GM08714 (cell line): ENCODE results near the gene ARHGAP24.
"Not testable (repeated sequence)": the region's sequence is repeated elsewhere in the genome, so short reads cannot be mapped to it uniquely, and the experiment has no call there.

Experiments used
- H3K4me3 ChIP-seq: fragments of 200-500 bp; sonication (Bioruptor generic); 2 replicates; pipeline ENCODE4 v1.5.1; 2014; ENCODE audit warnings: mild to moderate bottlenecking, low read length, inconsistent platforms
- ZNF274 ChIP-seq: IDR thresholded peaks from 2 replicates; pipeline ENCODE4 v1.6.1; 2012; ENCODE audit warnings: mild to moderate bottlenecking, low read depth, low read length

Gene ARHGAP24

DNA sequence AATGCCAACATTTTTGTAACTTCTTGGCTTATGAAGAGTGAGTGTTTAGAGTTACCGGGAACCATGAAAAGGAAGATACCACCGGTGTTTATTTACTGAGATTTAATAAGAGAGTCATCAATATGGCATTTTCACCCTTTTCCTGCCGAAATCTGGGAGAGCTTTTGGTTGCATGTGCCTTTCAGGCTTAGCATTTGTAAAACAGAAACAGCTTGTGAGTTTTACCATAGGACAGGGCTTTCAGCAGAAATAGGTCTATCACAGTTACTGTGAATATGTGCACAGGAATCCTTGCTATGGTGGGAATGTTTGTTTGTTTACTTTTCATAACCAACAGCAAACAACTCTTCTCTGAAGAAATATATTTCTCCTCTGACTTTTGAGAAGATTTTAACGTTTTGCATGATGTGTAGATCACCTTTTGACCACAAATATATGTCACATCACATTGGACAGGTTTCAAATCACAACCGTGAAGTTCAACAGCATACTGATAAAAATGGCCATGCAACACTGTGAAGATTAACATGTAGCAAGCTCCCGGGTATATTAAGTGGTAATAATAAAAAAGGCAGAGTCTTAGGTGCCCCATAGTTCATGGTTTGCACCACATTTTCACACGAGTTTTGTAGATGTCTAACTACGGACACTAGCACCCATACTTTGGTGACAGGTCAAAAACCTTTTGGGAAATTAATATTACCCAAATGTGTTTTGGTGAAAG is 21.3 kb downstream of the ARHGAP24 start:
- TF ChIP-seq ZNF274, result no peak

DNA sequence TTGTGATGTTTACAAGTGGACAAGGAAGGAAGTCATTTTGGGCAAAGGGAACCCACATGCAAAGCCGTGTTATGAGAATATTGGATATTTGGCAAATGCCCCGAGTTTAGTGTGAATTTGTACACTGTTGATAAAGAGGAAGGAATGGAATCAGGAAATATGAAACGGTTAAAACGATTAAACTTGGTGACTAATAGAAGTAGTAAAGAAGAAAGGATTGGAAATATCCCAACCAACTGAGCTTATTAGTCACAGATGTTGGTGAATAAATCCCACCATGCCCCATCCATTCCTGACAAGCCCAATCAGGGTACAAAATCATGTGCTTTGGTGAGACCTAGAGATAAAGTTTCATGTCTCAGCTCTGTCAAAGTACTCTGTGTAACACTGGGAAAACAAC is 22.0 kb downstream of the ARHGAP24 start:
- no peak overlapping the region for H3K4me3 ChIP-seq
- TF ChIP-seq ZNF274, result no peak

More for the DNA sequence above, 21.3 kb downstream of the ARHGAP24 start:
- no peak overlapping the region for H3K4me3 ChIP-seq

DNA sequence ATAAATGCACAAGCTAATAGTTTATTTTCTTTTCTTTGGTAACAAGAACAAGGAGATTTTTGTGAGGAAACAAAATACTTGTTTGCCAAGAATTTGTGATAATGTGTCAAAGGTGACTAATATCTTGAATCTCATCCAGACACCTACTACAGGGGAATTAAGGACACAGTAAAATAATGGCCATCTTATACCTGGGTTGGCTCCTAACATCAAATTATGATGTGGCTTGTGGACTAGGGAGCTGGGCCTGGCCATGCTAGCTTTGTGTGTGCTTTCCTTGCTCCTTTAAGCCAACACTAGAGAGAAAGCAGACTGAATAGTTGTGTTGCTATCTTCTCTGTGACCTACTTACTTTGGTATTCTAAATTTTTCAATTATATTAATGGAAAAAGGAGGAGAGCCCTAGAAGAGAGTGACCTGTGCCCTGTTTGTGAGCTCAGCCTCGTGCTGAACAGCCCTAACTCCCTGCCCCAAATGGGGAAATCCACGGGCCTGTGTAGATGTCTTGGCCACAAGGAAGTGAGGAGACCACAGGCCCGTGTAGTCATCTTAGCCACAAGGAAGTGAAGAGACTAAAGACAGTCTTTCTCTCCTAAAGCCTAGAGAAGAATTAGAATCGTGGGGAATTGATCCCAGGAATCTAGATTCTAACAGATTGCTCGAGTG is 23.3 kb downstream of the ARHGAP24 start:
- H3K4me3 ChIP-seq, result no peak overlapping the region
- TF ChIP-seq ZNF274, result no peak

DNA sequence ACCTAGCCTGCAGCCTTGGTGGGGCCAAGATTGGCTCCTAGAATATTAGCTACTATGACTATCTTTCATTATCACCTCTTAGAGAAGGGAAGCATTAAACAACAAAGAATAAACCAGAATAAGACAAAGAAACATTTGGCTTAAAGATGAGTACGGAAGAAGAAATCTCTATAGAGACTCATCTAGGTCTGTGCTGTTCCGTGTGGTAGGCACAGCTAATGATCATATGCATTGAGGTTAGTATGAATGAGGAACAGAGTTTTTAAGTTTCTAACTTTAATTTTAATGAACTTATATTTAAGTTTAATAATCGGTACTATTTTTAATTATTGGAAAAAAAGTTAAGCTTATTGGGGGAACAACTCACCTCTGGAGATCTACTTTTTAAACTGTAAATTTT is 24.6 kb downstream of the ARHGAP24 start:
- TF ChIP-seq ZNF274, result no peak
- H3K4me3 ChIP-seq, result no peak overlapping the region

DNA sequence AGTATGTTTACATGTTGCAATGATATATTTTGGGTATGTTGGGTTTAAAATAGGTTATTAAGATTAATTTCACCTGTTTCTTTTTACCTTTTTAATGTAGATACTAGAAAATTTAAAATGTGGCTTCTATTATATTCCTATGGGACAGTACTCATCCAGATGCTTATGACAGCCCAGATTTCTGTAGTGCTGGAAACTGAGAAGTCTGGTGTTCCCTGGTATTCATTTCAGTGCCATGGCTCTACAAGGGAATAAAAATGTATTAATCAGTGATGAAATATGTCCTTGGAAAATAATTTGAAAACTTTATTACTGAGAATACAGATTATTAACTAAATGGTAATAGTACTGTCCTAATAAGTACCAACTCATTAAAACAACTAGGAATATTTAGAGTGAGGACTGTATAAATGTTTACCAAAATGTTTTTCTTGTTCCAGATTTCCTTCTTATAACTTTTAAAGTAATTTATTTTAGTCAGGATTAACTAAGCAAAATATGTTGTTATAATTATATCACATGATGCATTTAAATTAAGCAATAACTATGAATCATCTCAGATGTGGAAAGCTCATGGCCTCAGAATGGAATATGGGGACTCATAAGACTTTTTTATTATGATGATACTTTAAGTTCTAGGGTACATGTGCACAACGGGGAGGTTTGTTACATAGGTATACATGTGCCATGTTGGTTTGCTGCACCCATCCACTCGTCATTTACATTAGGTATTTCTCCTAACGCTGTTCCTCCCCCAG is 25.3 kb downstream of the ARHGAP24 start:
- TF ChIP-seq ZNF274, result no peak
- no peak overlapping the region for H3K4me3 ChIP-seq

DNA sequence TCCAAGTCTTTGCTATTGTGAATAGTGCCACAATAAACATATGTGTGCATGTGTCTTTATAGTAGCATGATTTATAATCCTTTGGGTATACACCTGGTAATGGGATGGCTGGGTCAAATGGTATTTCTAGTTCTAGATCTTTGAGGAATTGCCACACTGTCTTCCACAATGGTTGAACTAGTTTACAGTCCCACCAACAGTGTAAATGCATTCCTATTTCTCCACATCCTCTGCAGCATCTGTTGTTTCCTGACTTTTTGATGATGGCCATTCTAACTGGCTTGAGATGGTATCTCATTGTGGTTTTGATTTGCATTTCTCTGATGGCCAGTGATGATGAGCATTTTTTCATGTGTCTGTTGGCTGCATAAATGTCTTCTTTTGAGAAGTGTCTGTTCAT is 26.2 kb downstream of the ARHGAP24 start:
- H3K4me3 ChIP-seq, result not testable (repeated sequence)

DNA sequence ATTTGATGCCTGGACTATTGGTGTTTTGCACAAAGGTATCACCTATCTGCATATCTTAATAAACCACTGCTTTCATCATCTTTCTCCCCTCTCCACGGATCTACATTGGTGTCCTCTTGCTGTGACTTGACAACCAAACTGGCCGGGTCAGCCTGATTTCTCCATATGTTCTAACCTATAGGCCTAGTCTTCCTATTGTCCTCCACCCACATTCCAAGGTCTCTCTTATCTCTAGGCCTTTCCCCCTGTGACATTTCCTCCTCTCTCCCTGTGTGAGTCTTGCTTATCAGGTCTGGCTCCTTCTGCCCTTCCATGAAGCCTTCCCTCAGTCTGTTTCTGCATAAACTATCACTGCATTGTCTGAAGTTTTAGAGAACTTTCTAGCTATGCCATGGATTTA is 33.7 kb downstream of the ARHGAP24 start:
- H3K4me3 ChIP-seq, result no peak overlapping the region
- no peak for TF ChIP-seq ZNF274

DNA sequence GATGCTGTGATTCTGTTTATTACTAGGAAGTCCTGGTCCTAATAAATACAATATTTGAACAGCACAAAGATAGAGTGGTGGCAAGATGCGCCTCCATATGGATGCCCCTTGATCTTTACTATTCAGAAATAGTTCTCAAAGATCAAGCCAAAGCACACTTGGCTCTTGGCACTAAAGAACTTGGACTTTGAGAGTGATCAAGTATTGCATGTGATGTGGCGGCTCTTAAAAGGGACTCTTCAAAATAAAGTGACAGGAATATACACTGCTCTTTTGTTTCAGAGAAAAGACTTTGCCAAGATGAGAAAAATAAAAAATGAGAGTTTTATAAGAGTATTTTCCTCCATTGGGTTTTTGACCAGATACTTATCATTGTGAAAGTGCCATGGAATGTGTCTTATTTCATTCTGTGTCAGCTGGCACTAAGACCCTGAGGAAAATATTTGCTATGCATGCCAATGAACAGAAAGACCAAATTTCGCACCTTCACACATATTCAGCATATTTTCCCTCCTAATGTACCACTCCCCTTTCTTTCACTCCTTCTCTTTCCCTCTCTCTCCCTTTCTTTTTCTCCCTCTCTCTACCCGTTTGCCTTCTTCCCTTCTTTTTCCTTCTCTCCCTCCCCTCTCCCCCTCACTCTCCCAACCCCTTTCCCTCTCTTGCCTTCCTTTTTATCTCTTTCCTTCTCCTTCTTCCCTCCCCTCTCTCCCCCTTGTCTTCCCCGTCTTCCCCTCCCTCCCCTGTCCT is 35.1 kb downstream of the ARHGAP24 start:
- no peak for TF ChIP-seq ZNF274
- no peak overlapping the region for H3K4me3 ChIP-seq

DNA sequence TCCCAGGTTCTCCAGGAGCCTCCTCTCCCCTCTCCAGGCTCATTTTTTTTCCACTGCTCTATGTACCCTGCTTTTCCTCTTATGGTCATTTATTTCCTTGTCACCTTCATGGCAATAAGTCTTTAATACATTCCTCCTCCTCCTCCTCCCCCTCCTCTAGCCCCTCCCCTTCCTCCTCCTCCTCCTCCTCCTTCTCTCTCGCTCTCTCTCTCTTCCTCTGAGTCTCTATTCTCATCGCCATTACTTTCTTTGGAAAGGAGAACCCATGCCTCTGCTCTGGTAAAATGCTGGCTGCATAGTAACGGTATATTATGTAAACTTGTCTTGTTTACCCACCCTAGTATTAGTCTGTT is 35.7 kb downstream of the ARHGAP24 start:
- no peak overlapping the region for H3K4me3 ChIP-seq
- TF ChIP-seq ZNF274, result no peak

DNA sequence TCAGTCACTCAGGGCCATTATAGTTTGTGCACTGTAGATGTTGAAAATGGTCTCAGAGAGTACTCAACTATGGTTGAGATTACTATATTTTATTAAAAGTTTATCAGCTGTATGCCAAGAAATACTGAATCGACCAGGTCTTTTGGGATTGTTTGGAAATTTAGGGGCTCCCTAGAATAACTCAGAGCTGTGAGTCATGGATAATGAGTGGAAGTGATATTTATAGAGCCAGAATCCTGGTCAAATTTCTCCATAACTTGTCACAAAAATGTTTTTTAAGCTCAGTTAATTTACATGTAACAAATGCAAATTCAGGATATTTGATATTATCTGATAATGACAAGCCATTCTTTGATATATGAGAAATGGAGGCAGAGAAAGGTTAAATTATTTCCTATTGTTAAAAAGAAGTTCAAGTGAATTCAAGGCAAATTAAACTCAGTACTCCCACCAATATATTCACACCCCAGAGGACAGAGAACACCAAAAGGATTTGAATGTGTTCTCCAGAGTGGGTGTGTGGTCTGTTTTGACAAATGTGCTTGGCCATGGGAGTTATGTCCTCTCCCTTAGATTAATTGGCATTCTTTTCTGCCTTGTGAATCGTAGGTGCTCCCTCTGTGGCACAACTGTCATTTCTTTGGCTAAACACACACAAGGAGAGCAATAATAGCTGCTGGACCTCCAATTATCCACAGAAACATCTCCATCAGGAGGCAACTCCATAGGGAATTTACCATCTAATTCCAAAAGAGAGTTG is 37.7 kb downstream of the ARHGAP24 start:
- TF ChIP-seq ZNF274, result no peak
- no peak overlapping the region for H3K4me3 ChIP-seq

DNA sequence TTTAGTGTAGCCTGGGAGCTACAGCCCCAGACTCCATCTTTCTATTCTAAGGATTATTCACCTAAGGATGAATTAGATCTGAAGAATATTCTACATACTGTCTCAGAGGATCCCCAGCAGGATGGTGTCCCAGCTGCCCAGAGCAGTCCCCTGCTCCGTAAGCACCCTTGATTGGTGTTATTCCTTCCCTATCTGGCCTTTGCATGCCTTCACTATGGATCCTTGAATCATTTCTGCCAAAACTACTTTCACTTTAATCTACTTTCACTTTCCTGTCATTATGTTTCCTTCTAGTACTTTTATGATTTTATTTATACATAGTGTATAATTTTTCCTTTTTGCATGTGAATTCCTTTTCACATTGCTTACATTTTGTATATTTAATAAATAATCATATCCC is 39.2 kb downstream of the ARHGAP24 start:
- TF ChIP-seq ZNF274, result no peak
- H3K4me3 ChIP-seq, result no peak overlapping the region

DNA sequence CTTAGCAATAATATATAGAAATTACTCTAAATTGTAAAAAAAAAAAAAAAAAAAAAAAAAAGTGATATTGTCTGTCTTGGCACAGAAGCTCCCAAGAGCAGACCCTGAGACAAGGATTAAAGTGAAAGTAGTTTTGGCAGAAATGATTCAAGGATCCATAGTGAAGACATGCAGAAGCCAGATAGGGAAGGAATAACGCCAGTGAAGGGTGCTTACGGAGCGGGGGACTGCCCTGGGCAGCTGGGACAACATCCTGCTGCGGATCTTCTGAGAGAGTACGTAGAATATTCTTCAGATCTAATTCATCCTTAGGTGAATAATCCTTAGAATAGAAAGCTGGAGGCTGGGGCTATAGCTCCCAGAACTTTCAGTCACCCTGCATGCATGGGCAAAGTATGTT is 39.8 kb downstream of the ARHGAP24 start:
- TF ChIP-seq ZNF274, result no peak
- no peak overlapping the region for H3K4me3 ChIP-seq

DNA sequence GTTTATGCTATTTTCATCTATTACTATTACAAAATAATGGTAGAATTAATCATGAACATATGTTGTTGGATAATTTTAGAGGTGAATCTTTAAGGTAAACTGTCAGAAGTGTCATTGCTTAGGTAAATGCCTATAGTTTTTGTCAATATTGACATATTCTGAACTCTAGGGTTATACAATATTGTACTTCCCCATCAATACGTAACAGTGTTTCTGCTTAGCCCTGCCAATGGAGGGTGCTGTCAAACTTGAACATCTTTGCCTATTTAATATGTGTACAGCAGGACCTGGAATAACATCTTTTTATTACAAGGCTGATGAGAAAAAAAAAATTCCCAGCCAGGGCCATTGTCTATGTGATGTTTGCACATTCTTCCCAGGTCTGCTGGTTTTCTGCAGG is 40.8 kb downstream of the ARHGAP24 start:
- no peak for TF ChIP-seq ZNF274
- no peak overlapping the region for H3K4me3 ChIP-seq

DNA sequence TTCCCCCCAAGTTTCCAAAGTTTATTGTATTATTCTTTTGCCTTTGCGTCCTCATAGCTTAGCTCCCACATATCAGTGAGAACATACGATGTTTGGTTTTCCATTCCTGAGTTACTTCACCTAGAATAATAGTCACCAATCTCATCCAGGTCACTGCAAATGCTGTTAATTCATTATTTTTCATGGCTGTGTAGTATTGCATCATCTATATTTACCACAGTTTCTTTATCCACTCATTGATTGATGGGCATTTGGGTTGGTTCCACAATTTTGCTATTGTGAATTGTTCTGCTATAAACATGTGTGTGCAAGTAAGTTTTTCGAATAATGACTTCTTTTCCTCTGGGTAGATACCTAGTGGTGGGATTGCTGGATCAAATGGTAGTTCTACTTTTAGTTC is 43.6 kb downstream of the ARHGAP24 start:
- H3K4me3 ChIP-seq, result not testable (repeated sequence)
